Tibial nerve (tissue), 4 donors: ENCODE data around the gene TRIP13.

Experiments
- CTCF ChIP-seq, 5 experiments: fragments of 200-600 bp in 3 of 5; fragments of 450-650 bp in 2 of 5; sonication (generic) in 3 of 5; IDR thresholded peaks; one replicate each; pipeline ENCODE4 v1.5.1; 2016 to 2019; ENCODE audit warnings: antibody characterized with exemption in 5 of 5, mild to moderate bottlenecking in 3 of 5, moderate library complexity in 2 of 5
- EP300 ChIP-seq, 2 donors: sonication (generic); formaldehyde crosslinking; IDR thresholded peaks; one replicate each; pipeline ENCODE4 v1.6.1; 2017; ENCODE audit warnings: antibody characterized with exemption in 2 of 2, mild to moderate bottlenecking in 1 of 2
- POLR2A ChIP-seq, 2 donors: fragments of 450-650 bp; IDR thresholded peaks; one replicate each; pipeline ENCODE4 v1.6.1; 2017; ENCODE audit warnings: antibody characterized with exemption in 2 of 2, mild to moderate bottlenecking in 2 of 2, moderate library complexity in 2 of 2

GRCh38 chr5:930866-931265 lies 38.2 kb downstream of the TRIP13 start:
- no peak for TF ChIP-seq CTCF (IDR thresholded peaks at IDR 0.05)
- TF ChIP-seq POLR2A (IDR thresholded peaks at IDR 0.05) = no peak
- no peak for TF ChIP-seq EP300 (IDR thresholded peaks at IDR 0.05)
